Stimulated activated CD4-positive, alpha-beta T cell treated with anti-CD3 and anti-CD28 coated beads, Interleukin-15, amount 100 ng/mL, for 24 hours (primary cell): ENCODE results near the gene GALNTL6.
"Not testable (repeated sequence)": the region's sequence is repeated elsewhere in the genome, so short reads cannot be mapped to it uniquely, and the experiment has no call there.

ENCODE experiments used
- DNase-seq: peaks from one replicate; pipeline ENCODE4 v3.0.0-alpha.2; 2020

GALNTL6 gene

GRCh38 chr4:172776203-172776861 lies 963.1 kb downstream of the GALNTL6 start:
- no peak for DNase-seq

- DNase-seq = no peak
Observed at GRCh38 chr4:172777729-172778431, 964.7 kb downstream of the GALNTL6 start.

GRCh38 chr4:172778583-172778982 lies 965.4 kb downstream of the GALNTL6 start:
- no peak for DNase-seq

- no peak for DNase-seq
Observed at GRCh38 chr4:172780566-172781081, 967.4 kb downstream of the GALNTL6 start.

- DNase-seq = no peak
Observed at GRCh38 chr4:172785613-172786012, 972.4 kb downstream of the GALNTL6 start.

- no peak for DNase-seq
Observed at GRCh38 chr4:172786039-172786792, 973.0 kb downstream of the GALNTL6 start.

- no peak for DNase-seq
Observed at GRCh38 chr4:172787111-172787510, 973.9 kb downstream of the GALNTL6 start.

GRCh38 chr4:172791841-172792240 lies 978.6 kb downstream of the GALNTL6 start:
- DNase-seq = no peak

- no peak for DNase-seq
Observed at GRCh38 chr4:172793565-172794306, 980.5 kb downstream of the GALNTL6 start.

GRCh38 chr4:172794307-172794703 lies 981.1 kb downstream of the GALNTL6 start:
- no peak for DNase-seq

- DNase-seq = not testable (repeated sequence)
Observed at GRCh38 chr4:172797281-172797680, 984.1 kb downstream of the GALNTL6 start.

GRCh38 chr4:172802032-172802431 lies 988.8 kb downstream of the GALNTL6 start:
- no peak for DNase-seq

GRCh38 chr4:172806841-172807240 lies 993.6 kb downstream of the GALNTL6 start:
- no peak for DNase-seq

- DNase-seq = no peak
Observed at GRCh38 chr4:172808196-172808595, 995.0 kb downstream of the GALNTL6 start.

GRCh38 chr4:172809319-172809718 lies 996.1 kb downstream of the GALNTL6 start:
- no peak for DNase-seq

GRCh38 chr4:172813359-172813923 lies 1000.2 kb downstream of the GALNTL6 start:
- DNase-seq = no peak

- no peak for DNase-seq
Observed at GRCh38 chr4:172815499-172816164, 1002.4 kb downstream of the GALNTL6 start.

- DNase-seq = no peak
Observed at GRCh38 chr4:172818901-172819300, 1005.7 kb downstream of the GALNTL6 start.

GRCh38 chr4:172819353-172819752 lies 1006.1 kb downstream of the GALNTL6 start:
- DNase-seq = no peak

- DNase-seq = no peak
Observed at GRCh38 chr4:172822331-172822730, 1009.1 kb downstream of the GALNTL6 start.

- DNase-seq = no peak
Observed at GRCh38 chr4:172826346-172826745, 1013.1 kb downstream of the GALNTL6 start.

- no peak for DNase-seq
Observed at GRCh38 chr4:172826861-172827260, 1013.7 kb downstream of the GALNTL6 start.
